K562 (cell line): ENCODE results near the gene LCN12. TPM values are rescaled to one million over a fixed set of nuclear protein-coding genes. Genes with fewer than 3 reads are reported as not detected.

Experiments
- ATAC-seq: fragments of 200-7000 bp; cut with Tn5 transposase; 3 replicates; pipeline ENCODE4 v1.9.1; 2020; ENCODE audit warnings: moderate library complexity
- BruUV-seq: library from RNA; stranded (reverse); fragments of 400-500 nt; replicated peaks from 2 replicates; lab custom pipeline; 2021; lab: Mats Ljungman, UMichigan
- CTCF ChIA-PET: fragments of 300-600 bp; formaldehyde crosslinking; extraction: SDS; loops from one replicate; lab custom pipeline; 2021; ENCODE audit warnings: low intra/inter-chr PET ratio; lab: Yijun Ruan, JAX
- POLR2A ChIA-PET: fragments of 300-600, 350-650 bp; sonication (Branson Sonifier 250); formaldehyde crosslinking; extraction: SDS; loops from one replicate; lab custom pipeline; 2021; ENCODE audit warnings: antibody characterized with exemption, inconsistent platforms; lab: Yijun Ruan, JAX
- DNase-seq, 4 experiments: peaks; one replicate each; pipeline versions ENCODE4 v3.0.0 to v3.0.0-alpha.2; 2011 to 2018; ENCODE audit warnings: low spot score in 3 of 4, mixed read lengths in 3 of 4; ENCODE audit errors: extremely low read depth in 1 of 4
- FAIRE-seq: peaks from 2 replicates; lab custom pipeline; 2011; peaks lifted over from hg19 to GRCh38; lab: Jason Lieb, UNC
- H2AFZ ChIP-seq: 2 replicates; pipeline ENCODE4 v1.6.0; 2011; ENCODE audit warnings: low read depth, low read length, control low read depth, inconsistent platforms
- H3K27ac ChIP-seq: fragments of 200-600 bp; 3 replicates; pipeline ENCODE4 v1.8.0; 2011; ENCODE audit warnings: low read depth, mild to moderate bottlenecking, control low read depth, inconsistent platforms, low read length, moderate library complexity, mixed read lengths; ENCODE audit errors: extremely low read depth
- H3K27me3 ChIP-seq, 2 experiments: fragments of 300-600 bp in 1 of 2; 2 replicates in 1 of 2; 3 replicates in 1 of 2; pipeline versions ENCODE4 v1.6.0 to v1.8.0; 2011; ENCODE audit warnings: inconsistent platforms in 2 of 2, low read length in 2 of 2, mild to moderate bottlenecking in 1 of 2, mixed read lengths in 1 of 2, moderate library complexity in 1 of 2; ENCODE audit not compliant: control insufficient read depth in 2 of 2, insufficient read depth in 2 of 2
- H3K36me3 ChIP-seq: fragments of 300-600 bp; 3 replicates; pipeline ENCODE4 v1.8.0; 2011; ENCODE audit warnings: mild to moderate bottlenecking, low read length, inconsistent platforms; ENCODE audit not compliant: control insufficient read depth, insufficient read depth
- H3K4me1 ChIP-seq, 2 experiments: fragments of 200-600 bp in 1 of 2; replicated peaks in 1 of 2; 2 replicates in 1 of 2; 3 replicates in 1 of 2; pipeline versions ENCODE4 v1.5.1 to v1.8.0; 2011; ENCODE audit warnings: inconsistent platforms in 2 of 2, low read length in 2 of 2, mild to moderate bottlenecking in 1 of 2, mixed read lengths in 1 of 2, moderate library complexity in 1 of 2; ENCODE audit not compliant: control insufficient read depth in 2 of 2, insufficient read depth in 2 of 2
- H3K4me2 ChIP-seq: 2 replicates; pipeline ENCODE4 v1.6.1; 2011; ENCODE audit warnings: low read length, control low read depth, inconsistent platforms, mixed read lengths; ENCODE audit not compliant: insufficient read depth
- H3K4me3 ChIP-seq: fragments of 200-600 bp; sonication (generic), shearing (Covaris generic); 2 replicates; pipeline ENCODE4 v1.5.1; 2016; ENCODE audit warnings: control low read depth, inconsistent platforms
- H3K79me2 ChIP-seq: fragments of 200-600 bp; 3 replicates; pipeline ENCODE4 v1.8.0; 2011; ENCODE audit warnings: low read length, inconsistent platforms; ENCODE audit not compliant: control insufficient read depth, insufficient read depth
- H3K9ac ChIP-seq, 2 experiments: 2 replicates each; pipeline versions ENCODE4 v1.6.0 to v1.6.1; 2011; ENCODE audit warnings: low read depth in 2 of 2, low read length in 2 of 2, control low read depth in 1 of 2, inconsistent platforms in 1 of 2, mild to moderate bottlenecking in 1 of 2, mixed read lengths in 1 of 2; ENCODE audit not compliant: insufficient read depth in 1 of 2
- H3K9me1 ChIP-seq: one replicate; pipeline ENCODE4 v1.6.0; 2011; ENCODE audit warnings: inconsistent platforms, mild to moderate bottlenecking, low read length, moderate library complexity; ENCODE audit not compliant: control insufficient read depth, insufficient read depth
- H3K9me3 ChIP-seq: replicated peaks from 2 replicates; pipeline ENCODE4 v1.5.1; 2011; ENCODE audit warnings: low read depth, low read length, inconsistent platforms; ENCODE audit not compliant: control insufficient read depth, insufficient read depth
- H4K20me1 ChIP-seq: replicated peaks from 2 replicates; pipeline ENCODE4 v1.6.1; 2011; ENCODE audit warnings: low read length, inconsistent platforms, mixed read lengths; ENCODE audit not compliant: control insufficient read depth, insufficient read depth
- HNRNPUL1 ChIP-seq: fragments of 200-400 bp; formaldehyde crosslinking; IDR thresholded peaks from 2 replicates; pipeline ENCODE4 v1.6.1; 2017; ENCODE audit warnings: low read length
- IRF1 ChIP-seq: sonication (generic); formaldehyde crosslinking; IDR thresholded peaks from 2 replicates; pipeline ENCODE4 v1.8.0; 2022; ENCODE audit warnings: missing genetic modification reagents, mild to moderate bottlenecking, borderline replicate concordance
- MTA1 ChIP-seq: fragments of 450-650 bp; IDR thresholded peaks from 2 replicates; pipeline ENCODE4 v1.6.1; 2017; ENCODE audit warnings: borderline replicate concordance
- MTA2 ChIP-seq: fragments of 450-650 bp; IDR thresholded peaks from 2 replicates; pipeline ENCODE4 v1.6.1; 2016; ENCODE audit warnings: low read depth
- SMARCA4 ChIP-seq: fragments of 450-650 bp; IDR thresholded peaks from 2 replicates; pipeline ENCODE4 v1.6.1; 2016
- ZBTB40 ChIP-seq, 2 experiments: fragments of 450-650 bp in 1 of 2; sonication (generic) in 1 of 2; formaldehyde crosslinking in 1 of 2; IDR thresholded peaks; 2 replicates each; pipeline versions ENCODE4 v1.7.1 to v1.9.0; 2016 to 2022; ENCODE audit warnings: inconsistent platforms in 1 of 2, mild to moderate bottlenecking in 1 of 2, missing genetic modification reagents in 1 of 2
- ZNF253 ChIP-seq: fragments of 250-450 bp; sonication (Bioruptor Pico); conservative IDR thresholded peaks from 2 replicates; pipeline ENCODE4 v1.6.1; 2021; ENCODE audit warnings: mild to moderate bottlenecking
- WGBS: fragments of 100-300 bp; shearing (Covaris generic); methylation state at CpG from one replicate; pipeline ENCODE4 v1.1.6; 2016; ENCODE audit warnings: low coverage, mixed read lengths; ENCODE audit not compliant: insufficient coverage; ENCODE audit errors: missing lambda C conversion rate; 5-methylcytosine and 5-hydroxymethylcytosine counted together
- in situ Hi-C: fragments of 300-500 bp; cut with MboI; formaldehyde crosslinking; loops from 4 replicates; pipeline ENCODE4 v1.15.0; 2018; ENCODE audit warnings: inconsistent platforms, mixed read lengths
- intact Hi-C: fragments of 100-400 bp; cut with micrococcal nuclease; formaldehyde crosslinking; loops from 2 replicates; pipeline ENCODE4 v1.14.2; 2022
- polyA plus RNA-seq, 8 experiments: library from polyadenylated mRNA; depleted of rRNA in 4 of 8; stranded (reverse) in 5 of 8; unstranded in 3 of 8; fragments of >200 nt; fragmentation: Nextera tagmentation in 2 of 8; fragmentation: Illumina TruSeq in 1 of 8; extraction: Ambion mirVana in 2 of 8; extraction: Trizol in 1 of 8; gene quantifications; 2 replicates each; pipeline versions ENCODE4 v1.2.1 to v1.2.3, GENCODE V29; 2011 to 2014; ENCODE audit warnings: inconsistent platforms in 1 of 8, missing spikeins in 1 of 8
- total RNA-seq, 7 experiments: library from RNA; depleted of rRNA in 6 of 7; stranded (reverse); fragments of >200 nt in 6 of 7; fragmentation: Illumina TruSeq in 2 of 7; extraction: Trizol in 2 of 7; gene quantifications; 2 replicates each; pipeline versions ENCODE4 v1.2.1 to v1.2.3, GENCODE V29; 2011 to 2021; ENCODE audit warnings: low replicate concordance in 1 of 7
- TF ChIP-seq, protein P1 (sequence below): fragments of 150-350 bp; IDR thresholded peaks from 2 replicates; pipeline ENCODE4 v1.6.1; 2014; ENCODE audit warnings: low read depth, mild to moderate bottlenecking, low read length, borderline replicate concordance

LCN12 gene
- total and polyA plus RNA-seq, 9 of the 15 experiments (the other 6 are each of a cell fraction or from before 2014, with no cell fraction given), result 0.05 TPM; not detected in 8

DNA sequence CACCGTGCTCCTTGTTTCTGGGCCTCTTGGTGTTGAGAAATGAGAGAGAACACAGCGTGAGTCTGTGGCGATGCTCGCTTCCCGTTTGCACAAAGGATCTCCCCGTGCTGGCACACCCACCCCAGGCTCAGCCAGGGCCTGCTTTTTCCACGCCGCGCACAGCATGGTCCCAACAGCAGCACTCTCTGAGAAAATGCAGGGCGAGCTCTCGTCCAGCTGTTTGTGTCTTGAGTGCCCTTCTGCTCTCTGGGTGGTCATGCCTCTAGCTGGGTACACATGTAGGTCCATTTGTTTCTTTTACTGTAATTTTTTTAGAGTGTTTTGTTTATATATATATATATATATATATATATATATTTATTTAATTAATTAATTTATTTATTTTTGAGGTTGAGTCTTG is 34.2 kb upstream of the LCN12 start:
- in situ Hi-C loops, result no loop called here
- Histone ChIP-seq H3K4me2 (no peak overlapping the region), H3K4me3 (no peak overlapping the region), H3K9me1 (no peaks in the 10 kb centered on the region), H3K27me3 (no peaks in the 10 kb centered on the region), H3K79me2 (peaks cover 8% of the 10 kb centered on the region; the same call in 1 of the 3 replicates), H3K9ac (no peak overlapping the region; a peak in 1 of 4 replicates), H3K9me3 (no peaks in the 10 kb centered on the region), H3K36me3 (peaks cover 80% of the 10 kb centered on the region), H2AFZ (no peak overlapping the region), H3K4me1 (peaks cover 0 to 23% of the 10 kb centered on the region in 2 experiments; a peak in 2 of 5 replicates), H4K20me1 (no peaks in the 10 kb centered on the region), H3K27ac (no peak overlapping the region)
- WGBS, result 98% methylated on average over 10 of the region's 11 CpGs
- POLR2A ChIA-PET, result interaction anchor here (0.6 to 1.4 kb wide), 3 partner anchors 9 to 283 kb away, joined by 3 to 4 read pairs (median 3); partner anchors contain the start of gene TPRN
- CTCF ChIA-PET, result no interaction called here
- intact Hi-C loops, result no loop called here
- DNase-seq (no peak), ATAC-seq (no peak), FAIRE-seq (no peak)
- BruUV-seq, result no TSS peak
- TF ChIP-seq, protein P1, sequence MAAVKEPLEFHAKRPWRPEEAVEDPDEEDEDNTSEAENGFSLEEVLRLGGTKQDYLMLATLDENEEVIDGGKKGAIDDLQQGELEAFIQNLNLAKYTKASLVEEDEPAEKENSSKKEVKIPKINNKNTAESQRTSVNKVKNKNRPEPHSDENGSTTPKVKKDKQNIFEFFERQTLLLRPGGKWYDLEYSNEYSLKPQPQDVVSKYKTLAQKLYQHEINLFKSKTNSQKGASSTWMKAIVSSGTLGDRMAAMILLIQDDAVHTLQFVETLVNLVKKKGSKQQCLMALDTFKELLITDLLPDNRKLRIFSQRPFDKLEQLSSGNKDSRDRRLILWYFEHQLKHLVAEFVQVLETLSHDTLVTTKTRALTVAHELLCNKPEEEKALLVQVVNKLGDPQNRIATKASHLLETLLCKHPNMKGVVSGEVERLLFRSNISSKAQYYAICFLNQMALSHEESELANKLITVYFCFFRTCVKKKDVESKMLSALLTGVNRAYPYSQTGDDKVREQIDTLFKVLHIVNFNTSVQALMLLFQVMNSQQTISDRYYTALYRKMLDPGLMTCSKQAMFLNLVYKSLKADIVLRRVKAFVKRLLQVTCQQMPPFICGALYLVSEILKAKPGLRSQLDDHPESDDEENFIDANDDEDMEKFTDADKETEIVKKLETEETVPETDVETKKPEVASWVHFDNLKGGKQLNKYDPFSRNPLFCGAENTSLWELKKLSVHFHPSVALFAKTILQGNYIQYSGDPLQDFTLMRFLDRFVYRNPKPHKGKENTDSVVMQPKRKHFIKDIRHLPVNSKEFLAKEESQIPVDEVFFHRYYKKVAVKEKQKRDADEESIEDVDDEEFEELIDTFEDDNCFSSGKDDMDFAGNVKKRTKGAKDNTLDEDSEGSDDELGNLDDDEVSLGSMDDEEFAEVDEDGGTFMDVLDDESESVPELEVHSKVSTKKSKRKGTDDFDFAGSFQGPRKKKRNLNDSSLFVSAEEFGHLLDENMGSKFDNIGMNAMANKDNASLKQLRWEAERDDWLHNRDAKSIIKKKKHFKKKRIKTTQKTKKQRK, result no peak
- TF ChIP-seq ZNF253 (no peak), IRF1 (no peak), MTA1 (no peak), HNRNPUL1 (no peak), MTA2 (no peak), ZBTB40 (IDR thresholded peaks at IDR 0.05) (no peak), ZBTB40 (CRISPR knock-in tag; IDR thresholded peaks at IDR 0.05) (no peak), SMARCA4 (no peak)
